Body of pancreas (tissue), 4 donors: ENCODE measurements around the gene SRRM3.
"Not testable (repeated sequence)": the region's sequence is repeated elsewhere in the genome, so short reads cannot be mapped to it uniquely, and the experiment has no call there.

Source experiments
- CTCF ChIP-seq, 7 experiments: fragments of 450-650 bp in 4 of 7; fragments of 200-600 bp in 3 of 7; sonication (generic) in 3 of 7; IDR thresholded peaks; one replicate each; pipeline ENCODE4 v1.5.1; 2016 to 2019; ENCODE audit warnings: antibody characterized with exemption in 7 of 7
- POLR2A ChIP-seq, 3 donors: fragments of 450-650 bp; IDR thresholded peaks; one replicate each; pipeline ENCODE4 v1.6.1; 2016; ENCODE audit warnings: antibody characterized with exemption in 3 of 3, mild to moderate bottlenecking in 2 of 3

GRCh38 chr7:76309341-76310101 lies 107.8 kb downstream of the SRRM3 start:
- TF ChIP-seq CTCF, POLR2A (IDR thresholded peaks at IDR 0.05): not testable (repeated sequence)
